GM18508 (cell line): ENCODE results near the gene RIC1.
"Not testable (repeated sequence)": the region's sequence is repeated elsewhere in the genome, so short reads cannot be mapped to it uniquely, and the experiment has no call there.

Experiments
- ATAC-seq: cut with Tn5 transposase; IDR thresholded peaks from one replicate; pipeline ENCODE4 v1.9.1; 2021; ENCODE audit warnings: moderate number of reproducible peaks; ENCODE audit not compliant: insufficient read depth, unreplicated experiment

RIC1 gene, protein sequence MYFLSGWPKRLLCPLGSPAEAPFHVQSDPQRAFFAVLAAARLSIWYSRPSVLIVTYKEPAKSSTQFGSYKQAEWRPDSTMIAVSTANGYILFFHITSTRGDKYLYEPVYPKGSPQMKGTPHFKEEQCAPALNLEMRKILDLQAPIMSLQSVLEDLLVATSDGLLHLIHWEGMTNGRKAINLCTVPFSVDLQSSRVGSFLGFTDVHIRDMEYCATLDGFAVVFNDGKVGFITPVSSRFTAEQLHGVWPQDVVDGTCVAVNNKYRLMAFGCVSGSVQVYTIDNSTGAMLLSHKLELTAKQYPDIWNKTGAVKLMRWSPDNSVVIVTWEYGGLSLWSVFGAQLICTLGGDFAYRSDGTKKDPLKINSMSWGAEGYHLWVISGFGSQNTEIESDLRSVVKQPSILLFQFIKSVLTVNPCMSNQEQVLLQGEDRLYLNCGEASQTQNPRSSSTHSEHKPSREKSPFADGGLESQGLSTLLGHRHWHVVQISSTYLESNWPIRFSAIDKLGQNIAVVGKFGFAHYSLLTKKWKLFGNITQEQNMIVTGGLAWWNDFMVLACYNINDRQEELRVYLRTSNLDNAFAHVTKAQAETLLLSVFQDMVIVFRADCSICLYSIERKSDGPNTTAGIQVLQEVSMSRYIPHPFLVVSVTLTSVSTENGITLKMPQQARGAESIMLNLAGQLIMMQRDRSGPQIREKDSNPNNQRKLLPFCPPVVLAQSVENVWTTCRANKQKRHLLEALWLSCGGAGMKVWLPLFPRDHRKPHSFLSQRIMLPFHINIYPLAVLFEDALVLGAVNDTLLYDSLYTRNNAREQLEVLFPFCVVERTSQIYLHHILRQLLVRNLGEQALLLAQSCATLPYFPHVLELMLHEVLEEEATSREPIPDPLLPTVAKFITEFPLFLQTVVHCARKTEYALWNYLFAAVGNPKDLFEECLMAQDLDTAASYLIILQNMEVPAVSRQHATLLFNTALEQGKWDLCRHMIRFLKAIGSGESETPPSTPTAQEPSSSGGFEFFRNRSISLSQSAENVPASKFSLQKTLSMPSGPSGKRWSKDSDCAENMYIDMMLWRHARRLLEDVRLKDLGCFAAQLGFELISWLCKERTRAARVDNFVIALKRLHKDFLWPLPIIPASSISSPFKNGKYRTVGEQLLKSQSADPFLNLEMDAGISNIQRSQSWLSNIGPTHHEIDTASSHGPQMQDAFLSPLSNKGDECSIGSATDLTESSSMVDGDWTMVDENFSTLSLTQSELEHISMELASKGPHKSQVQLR (N-terminal part only)

DNA sequence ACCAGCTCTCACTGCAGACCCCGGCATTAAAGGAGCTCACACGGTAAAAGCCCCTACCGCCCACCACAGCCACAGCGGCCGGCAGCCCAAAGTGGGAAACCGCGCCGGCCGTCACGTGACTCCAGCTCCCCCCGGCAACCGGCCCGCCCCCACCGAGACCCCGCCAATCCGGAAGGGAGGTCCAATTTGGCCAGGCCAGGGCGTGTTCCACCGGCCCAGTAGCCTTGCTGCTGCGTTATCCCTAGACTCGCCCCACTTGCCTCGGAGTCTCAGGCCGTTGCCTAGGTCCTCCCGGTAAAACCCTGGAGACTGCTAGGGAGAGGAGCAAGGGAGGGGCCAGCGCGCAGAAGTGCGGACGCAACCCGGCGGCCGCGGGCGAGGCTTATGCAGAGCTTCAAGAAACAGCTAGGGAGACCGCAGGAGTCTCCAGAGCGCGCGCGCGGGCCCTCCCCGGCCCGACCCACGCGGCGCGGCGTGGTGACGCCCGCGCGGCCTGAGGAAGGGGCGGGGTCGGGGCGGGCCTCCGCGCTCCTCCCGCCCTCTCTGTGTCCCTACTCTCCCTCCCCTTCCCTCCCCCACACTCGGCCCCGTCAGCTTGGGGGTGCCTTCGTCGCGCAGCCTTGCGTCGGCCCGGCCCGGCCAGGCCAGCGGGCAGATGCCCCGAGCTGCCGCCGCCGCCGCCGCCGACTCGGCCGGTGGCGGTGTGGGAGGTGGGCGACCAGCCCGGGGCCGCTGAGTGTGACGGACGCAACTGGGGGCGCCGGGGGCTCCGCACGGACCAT is at the start of gene RIC1:
RIC1 (plus strand) TSS at position 578 of the 782 bp plus-strand sequence; CDS start at position 781, 203 bp downstream.
- peak; percentile 26 for ATAC-seq

DNA sequence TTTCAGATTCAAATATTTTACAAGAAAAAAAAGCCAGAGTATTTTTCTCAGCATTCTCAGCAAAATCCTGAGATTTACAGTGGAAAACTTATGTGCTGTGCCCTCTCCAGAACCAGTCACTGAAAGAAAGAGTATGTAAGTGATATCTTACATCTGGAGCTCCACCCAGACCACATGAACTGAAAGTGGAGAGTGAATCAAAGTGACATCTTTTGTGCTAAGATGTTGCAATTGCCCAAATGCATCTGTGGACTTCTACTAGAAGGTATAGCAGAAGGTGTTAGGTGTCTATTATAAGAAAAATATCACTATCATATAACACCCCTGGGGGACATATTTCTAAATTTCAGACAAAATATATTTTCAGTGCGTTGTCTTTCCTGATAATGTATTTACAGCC is 49.0 kb upstream of the RIC1 start:
- no peak for ATAC-seq

DNA sequence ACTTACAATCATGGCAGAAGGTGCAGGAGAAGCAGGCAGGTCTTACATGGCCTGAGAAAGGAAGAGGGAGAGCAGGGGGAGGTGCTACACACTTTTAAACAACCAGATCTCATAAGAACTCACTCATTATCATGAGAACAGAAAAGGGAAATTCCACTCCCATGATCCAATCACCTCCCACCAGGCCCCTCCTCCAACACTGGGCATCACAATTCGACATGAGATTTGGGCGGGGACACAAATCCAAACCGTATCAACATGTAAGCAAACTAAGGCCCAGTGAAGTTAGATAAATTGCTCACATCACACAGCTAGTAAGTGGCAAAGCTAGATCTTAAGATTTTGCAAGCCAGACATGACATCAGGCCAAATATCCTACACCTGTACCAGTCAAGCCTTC is 48.3 kb upstream of the RIC1 start:
- no peak for ATAC-seq

DNA sequence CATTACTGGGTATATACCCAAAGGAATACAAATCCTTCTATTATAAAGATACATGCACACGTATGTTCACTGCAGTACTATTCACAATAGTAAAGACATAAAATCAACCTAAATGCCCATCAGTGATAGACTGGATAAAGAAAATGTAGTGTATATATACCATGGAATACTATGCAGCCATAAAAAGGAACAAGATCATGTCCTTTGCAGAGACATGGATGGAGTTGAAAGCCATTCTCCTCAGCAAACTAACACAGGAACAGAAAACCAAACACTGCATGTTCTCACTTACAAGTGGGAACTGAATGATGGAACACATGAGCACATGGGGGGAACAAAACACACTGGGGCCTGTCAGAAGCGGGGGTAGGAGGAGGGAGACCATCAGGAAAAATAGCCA is 47.2 kb upstream of the RIC1 start:
- not testable (repeated sequence) for ATAC-seq

DNA sequence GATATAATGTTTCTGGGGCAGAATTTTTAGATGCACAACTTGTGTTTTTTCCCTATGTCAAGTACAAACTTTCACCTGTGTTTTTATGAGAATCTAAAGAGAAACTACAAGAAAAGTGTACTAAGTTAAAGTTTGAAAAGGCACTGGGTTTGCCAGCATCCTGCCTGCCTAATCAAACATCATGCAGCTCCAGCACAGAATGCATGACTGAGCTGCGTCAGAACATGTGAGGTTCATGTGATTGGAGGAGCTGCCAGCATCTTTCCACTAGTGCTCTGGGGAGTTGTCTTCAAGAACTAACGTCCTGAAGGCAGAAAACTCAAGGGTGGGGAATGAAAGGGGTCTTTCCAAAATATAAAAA is 46.1 kb upstream of the RIC1 start:
- ATAC-seq, result peak; percentile 35

DNA sequence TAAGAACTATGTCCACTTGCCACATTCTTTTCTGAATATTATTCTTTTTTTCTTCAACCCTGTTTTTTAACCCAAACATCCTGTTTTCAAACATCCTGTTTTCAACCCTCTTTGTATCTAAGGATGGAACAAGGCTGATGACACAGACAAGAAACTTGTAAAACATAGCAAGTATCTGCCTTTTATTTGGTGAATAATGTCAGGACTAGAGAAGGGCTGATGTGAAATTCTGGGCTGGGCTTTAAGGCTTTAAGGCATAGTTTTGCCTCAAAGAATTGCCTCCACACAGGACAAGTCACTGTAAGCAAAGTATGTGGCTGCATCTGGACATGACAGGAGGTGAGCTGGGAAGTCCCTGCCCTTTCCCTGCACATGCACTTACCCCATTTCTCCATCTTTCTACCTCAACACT is 42.5 kb upstream of the RIC1 start:
- ATAC-seq, result no peak

DNA sequence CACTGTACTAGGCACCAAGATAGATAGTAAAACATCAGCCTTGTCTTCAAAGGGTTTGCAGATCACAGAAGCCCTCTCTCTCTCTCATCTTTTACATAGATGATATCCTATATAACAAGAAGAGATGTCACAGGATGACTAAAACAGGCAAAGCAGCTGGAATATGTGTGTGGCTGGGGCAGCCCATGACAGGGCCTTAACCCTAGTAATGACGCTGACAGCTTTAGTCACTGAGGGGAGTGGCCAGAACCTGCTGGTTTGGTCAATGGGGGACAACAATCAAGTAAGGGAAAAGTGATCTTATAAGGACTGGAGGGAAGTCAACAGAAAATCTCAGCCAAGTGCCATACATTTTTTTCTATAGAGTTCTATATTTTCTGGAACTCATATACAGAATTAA is 41.9 kb upstream of the RIC1 start:
- ATAC-seq, result no peak

DNA sequence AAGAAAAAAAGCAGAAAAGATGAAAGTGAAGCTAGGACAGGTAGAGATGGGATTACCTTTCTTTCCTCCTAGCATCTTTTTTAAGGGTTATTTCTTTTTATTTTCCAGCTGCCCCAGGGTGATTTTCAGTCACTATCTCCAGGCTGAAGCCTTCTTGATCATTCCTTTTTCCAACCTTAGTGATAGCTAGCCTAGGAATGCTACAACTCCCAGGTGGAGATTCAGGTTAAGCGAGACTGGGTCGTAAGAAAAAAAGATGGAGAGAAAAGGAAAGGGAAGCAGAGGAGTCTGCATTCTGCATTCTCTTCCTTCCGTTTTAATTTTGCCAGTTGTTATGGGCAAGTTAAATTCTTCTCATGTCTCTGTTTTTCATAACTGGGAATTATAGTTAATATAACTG is 36.7 kb upstream of the RIC1 start:
- no peak for ATAC-seq

DNA sequence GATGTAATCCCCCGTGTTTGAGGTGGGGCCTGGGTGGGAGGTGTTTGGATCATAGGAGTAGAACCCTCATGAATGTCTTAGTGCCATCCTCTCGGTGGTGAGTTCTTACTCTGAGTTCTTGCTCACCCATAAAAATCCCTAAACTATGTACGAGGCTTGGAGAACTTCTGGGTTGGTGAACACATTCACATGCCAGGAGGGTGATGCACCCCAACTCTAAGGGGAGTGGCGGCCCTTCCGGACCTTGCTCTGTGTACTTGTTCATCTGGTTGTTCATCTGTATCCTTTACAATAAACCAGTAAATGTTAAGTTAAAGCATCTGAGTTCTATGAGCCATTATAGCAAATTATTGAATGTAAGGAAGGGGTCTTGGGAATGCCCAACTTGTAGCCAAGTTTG is 36.0 kb upstream of the RIC1 start:
- ATAC-seq, result no peak

DNA sequence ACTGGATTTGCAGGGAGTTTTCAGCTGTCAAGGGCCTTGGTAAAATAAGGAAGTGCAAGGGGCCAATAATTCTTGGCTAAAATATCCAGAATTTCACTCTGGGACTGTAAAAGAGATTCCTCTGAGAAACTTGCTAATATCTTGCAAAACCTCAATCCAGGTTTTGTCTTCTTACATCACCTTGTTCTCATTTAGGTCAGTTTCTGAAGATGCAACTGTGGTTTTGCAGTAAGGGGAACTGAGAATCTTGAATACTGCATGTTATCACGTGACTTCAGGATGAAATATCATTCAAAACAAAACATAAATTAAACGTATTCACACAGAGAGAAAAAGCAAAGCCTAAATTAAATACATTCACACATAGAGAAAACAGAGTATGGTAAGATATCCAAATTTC is 35.0 kb upstream of the RIC1 start:
- ATAC-seq, result no peak

DNA sequence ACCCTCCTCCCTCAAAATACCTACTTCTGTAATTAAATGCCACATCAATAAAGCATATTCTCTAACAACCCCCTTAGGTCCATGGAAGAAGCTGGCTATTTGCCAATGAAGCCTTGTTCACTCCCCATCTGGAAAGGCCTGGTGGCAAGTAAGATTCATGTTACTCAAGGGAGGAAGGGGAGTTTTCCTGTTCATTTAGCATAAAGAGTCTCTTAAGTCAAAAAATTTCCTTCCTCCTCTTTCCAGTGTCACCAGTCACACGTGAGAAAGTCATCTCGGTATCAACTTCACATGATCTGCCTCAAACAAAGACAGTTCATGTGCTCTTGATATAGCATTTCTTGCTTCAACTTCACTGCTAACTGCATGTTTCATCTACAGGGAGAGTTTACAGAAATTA is 32.7 kb upstream of the RIC1 start:
- ATAC-seq, result no peak

DNA sequence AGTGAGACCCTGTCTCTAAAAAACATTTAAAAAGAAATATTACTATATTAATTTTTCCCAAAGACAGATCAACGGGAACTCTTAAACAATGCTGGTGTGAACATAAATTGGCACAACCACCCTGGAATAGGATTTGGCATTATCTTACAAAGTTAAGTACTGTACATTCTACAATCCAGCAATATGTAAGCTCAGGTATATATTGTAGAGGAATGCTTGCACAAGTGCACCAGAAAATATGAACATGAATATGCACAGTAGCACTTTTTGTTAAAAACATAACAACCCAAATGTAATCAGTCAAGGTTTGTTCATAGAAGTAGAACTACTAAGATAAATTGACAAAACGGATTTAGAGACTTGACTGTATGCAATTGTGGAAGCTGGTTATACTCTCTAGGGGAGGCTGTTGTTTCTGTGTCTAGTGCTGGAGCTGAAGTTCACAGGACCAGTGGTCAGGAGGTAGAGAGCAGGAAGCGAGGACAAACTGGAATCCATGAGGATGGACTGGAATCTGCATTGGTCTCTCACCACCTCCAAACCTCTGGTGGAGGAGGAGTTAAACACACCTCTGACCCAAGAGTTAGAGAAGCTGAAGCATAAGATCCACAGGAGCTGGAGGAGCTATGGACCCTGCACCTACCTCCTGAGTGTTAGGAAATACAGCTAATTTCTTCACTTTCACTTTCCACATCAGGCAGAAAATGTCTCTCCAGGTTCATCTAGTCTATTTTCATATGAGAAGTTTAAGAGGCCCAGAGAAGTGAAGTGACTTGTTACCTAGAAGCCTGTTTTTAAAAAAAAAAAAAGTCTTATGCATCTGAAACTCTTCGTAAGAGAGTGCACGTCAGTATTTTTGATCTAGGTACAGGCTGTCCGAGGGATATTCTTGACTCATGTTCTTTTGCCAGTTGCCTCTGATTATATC is 20.3 kb upstream of the RIC1 start:
- ATAC-seq, result peak; percentile 57

DNA sequence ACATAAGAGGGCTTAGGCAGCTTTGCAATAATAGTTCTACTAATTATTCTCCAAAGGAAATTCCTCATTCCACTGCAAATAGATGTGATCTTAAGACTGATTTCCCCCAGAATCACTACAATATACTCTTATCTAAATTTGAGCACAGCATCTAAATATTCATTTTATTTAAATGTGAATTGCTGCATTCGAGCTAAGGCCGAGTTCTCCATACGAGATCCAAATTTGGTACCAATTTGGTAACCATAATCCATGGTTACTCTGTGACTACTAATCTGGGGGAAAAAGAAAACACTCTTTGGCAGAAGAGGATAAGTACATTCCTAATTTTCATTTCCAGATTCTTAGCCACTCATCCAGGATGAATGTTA is 19.7 kb upstream of the RIC1 start:
- no peak for ATAC-seq

DNA sequence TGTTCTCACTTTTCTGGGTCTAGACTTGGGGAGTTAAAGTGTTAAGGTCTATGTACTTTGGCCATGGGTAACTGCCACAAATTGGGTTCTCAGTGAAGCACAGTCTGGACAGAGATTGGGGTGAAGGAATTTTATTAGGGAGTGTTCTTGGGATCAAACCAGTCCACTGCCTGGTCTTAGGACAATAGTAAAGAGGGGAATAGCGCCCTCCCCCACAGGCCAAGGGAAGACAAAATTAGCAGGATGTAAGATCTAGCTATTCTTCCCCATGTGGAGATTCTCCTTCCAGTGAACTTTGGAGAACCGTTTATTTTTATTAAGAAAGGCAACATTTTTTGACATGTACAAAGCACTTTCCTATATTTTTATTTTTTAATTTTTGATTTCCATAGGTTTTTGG is 18.4 kb upstream of the RIC1 start:
- no peak for ATAC-seq

DNA sequence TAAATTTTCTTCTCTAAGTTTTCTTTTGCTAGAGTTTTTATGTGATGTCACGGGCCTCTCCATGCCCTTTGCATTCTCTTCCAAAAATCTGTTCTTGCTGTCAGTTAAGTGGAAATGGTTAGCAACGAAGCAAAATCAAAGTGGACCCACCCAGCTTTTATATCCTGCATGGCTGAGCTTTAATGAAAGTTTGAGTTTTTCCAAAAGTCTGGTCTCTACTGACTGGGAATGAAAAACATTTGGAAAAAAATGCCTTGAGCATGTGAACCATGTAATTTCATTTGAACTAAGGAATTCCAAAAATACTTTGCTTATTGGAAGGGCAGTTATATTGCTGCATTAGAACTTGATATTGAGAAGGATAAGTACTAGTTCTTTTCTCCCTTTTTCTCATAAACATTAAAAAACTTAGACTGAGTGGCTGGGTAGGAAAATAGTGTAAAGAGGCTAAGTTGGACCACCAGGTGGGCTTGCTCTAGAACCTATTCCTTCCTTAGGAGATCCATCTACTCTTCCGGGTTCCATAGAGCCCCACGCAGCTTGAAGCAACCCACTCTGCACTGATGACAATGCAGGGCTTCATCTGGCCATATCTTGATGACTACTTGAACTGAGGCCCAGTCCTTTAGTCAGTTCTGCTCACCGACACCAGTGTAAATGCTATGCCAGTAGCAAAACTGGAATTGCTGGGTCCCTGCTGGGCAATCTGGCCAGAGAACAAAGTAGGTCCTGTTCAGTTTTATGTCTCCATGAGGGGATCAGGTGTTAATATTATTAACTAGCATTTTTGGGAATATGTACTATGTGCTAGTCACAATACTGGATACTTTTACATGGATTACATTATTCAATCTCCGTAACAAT is 17.4 kb upstream of the RIC1 start:
- ATAC-seq, result no peak

DNA sequence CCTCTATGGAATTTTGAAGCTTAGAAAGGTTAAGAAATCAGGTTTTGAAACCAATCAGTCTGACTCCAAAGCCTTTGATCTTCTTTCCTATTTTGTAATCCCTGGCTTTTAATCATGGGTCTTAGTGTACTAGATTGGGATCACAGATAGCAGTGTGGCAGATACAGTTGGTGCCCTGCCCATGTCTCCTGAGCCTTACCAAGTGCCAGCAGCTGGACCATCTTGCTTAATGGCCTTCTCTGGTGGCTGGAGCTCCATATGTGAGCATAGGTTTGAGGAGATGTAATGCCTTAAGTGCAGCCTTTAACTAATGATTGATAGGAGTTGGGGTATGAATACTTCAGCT is 16.7 kb upstream of the RIC1 start:
- no peak for ATAC-seq

DNA sequence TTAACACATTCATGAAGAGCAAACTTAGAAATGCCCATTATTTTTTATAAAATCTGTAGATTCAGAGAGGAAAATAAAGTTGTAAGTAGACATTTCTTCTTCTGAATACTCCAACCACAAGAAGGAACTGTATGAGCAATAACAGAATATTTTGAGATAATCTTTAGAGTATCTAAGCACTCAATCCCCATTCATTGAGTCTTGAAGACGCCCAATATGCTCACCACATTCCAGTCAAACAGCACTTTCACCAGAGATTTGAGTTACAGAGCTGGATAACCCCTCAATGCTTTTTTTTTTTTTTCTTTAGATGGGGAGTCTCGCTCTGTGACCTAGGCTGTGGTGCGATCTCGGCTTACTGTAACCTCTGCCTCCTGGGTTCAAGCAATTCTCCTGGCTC is 14.7 kb upstream of the RIC1 start:
- no peak for ATAC-seq

DNA sequence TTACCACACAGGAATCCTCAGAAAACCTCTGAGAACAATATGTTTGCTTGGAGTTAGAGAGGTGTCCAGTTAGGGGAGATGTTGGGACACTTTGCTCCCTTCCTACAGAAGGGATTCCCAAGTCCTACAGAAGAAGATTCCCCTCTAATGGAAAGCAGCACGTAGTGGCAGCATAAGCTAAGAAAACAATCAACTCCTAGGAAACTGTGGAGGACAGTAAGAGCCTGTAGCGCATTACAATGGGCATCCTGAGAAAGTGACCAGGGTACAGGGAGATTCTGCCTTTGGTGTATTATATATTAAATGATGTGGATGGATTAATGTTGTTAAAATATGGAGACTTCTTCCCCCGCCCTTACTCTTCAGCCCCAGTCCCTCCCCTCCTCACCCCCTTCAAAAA is 13.9 kb upstream of the RIC1 start:
- ATAC-seq, result no peak
